NCI-H460 (cell line): Measurements from ENCODE around the gene CSTB. TPM values are rescaled to one million over a fixed set of nuclear protein-coding genes. Genes with fewer than 3 reads are reported as not detected.

Source experiments
- DNase-seq: peaks from one replicate; pipeline ENCODE4 v3.0.0-alpha.2; 2016; ENCODE audit warnings: low read depth; ENCODE audit errors: extremely low read depth
- total RNA-seq: library from RNA; depleted of rRNA; stranded (reverse); fragments of >200 nt; shearing (Covaris generic); gene quantifications from 2 replicates; pipeline ENCODE4 v1.2.3, GENCODE V29; 2014

Gene CSTB
- total RNA-seq, 1 experiment from 2014 or later, result 30.5 TPM

DNA sequence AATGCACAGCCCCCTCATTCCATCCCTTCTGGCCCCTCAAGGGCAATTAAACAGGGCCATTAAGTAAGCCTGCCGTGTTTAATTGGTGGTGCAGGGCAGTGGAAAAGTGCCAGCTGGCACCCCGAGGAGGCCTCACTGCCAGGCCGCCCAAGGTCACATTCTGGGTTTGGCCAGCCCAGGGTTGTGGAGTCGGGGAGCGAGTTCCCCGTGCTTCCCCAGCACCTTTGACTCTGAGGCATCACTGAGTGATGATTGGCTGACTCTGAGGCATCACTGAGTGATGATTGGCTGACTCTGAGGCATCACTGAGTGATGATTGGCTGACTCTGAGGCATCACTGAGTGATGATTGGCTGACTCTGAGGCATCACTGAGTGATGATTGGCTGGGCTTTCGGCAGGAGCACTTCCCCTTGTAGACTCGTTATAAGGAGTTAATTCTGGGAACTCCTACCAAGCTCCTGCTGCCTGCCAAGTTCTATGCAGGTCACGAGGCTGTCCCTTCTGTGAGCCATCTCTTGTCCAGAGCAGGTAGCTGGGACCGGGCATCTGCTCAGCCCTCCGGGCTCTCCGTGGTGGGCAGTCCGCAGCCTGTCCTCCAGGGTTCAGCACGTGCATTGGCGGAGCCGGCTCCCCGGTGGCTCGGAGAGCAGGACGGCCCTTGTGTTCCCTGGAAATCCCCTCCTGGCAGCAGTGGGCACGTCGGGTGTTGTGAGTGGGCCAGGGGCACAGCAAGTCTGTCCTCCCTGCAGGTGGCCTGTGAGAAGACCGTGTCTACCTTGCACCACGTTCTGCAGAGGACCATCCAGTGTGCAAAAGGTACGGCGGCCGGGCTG lies 20.9 kb downstream of the CSTB start:
- no peak for DNase-seq

DNA sequence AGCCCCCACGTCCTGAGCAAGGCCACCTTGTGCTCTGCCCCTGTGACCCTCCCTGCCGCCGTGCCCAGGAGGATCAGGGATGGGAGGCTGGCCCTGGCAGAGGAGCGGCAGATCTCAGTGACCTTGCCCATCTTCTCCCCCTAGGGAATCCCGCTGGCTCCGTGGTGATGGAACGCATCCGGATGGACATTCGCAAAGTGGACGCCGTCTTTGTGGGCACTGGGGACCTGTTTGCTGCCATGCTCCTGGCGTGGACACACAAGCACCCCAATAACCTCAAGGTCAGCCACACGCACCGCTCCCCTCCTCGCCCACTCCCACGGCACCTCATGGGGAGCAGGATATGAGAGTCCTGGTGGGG lies 22.7 kb downstream of the CSTB start:
- DNase-seq, result no peak

DNA sequence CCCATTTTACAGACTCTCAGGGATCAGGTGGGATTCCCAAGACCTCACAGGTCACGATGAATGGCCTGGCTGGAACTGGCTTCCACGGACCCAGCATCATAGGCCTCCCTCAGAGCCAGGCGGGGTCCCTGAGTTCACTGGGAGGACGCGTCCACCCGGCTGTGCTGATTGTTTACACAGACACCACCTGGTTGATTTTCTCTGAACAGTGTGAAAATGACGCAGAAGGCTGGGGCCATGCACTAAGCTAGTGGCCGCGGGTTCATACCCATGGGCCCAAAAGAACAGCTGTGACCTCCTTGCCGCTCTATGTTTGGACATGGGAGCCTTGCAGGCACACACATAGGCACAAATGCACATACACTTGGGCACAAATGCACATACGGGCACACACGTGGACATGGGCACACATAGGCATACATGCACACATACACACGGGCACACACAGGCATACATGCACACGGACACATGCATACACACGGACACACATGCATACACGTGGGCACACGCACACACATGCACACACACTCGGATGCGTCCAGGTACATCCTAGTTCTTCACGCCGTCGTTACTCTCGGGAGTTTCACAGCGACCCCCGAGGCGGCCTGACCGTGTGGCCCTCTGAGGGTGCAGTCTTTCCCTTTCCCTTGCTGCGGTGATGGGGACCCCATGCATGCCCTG lies 23.2 kb downstream of the CSTB start:
- no peak for DNase-seq

DNA sequence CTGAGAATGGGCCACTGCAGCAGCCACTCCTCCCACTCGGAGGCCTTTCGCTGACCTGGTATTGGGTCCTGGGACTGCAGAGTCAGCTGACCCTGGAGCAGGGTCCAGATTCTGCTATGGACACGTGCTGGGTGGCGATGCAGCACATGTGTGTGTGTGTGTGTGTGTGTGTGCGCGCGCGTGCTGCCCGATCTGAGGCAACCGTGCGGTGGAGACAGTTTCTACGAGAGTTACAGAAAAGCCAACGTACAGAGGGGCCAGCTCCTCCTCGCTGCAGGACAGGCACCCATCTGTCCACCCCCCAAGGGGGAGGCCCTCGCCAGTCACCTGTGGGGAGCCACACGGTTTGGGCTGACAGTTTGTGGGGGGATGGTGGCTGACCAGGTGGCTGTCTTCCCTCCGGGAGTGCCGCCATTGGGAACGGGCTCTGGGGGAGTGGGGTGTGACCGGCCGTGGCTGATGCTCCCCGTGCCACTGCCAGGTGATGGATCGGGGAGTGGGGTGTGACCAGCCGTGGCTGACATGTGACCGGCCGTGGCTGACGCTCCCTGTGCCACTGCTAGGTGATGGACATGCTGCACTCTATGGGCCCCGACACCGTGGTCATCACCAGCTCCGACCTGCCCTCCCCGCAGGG lies 24.0 kb downstream of the CSTB start:
- no peak for DNase-seq

DNA sequence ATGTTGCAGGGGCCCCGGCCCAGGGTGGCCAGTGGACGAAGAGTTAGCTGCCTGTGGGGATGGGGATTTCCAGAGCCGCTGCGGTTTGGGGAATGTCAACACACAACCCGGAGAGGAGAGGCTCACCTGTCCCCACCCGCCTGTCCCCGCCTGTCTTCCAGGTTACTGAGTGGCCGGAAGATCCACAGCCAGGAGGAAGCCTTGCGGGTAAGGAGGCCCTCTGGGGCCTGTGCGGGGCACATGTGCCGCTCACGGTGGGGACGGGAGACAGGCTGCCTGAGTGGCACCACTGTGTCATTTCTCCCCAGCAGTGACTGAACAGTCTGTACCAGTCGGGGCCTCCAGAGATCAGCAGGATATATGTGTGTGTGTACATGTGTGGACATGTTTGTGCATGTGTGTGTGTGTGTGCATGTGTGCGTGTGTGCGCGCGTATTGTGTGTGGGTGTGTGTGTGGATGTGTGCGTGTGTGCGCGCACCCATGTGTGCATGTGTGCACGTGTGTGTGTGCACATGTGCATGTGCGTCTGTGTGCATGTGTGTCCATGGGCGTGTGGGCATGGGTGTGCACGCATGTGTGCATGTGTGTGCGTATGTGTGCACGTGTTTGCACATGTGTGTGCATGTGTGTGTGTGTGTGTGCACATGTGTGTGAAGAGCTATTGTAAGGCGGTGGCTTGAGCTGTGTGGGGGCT lies 25.6 kb downstream of the CSTB start:
- DNase-seq, result no peak

DNA sequence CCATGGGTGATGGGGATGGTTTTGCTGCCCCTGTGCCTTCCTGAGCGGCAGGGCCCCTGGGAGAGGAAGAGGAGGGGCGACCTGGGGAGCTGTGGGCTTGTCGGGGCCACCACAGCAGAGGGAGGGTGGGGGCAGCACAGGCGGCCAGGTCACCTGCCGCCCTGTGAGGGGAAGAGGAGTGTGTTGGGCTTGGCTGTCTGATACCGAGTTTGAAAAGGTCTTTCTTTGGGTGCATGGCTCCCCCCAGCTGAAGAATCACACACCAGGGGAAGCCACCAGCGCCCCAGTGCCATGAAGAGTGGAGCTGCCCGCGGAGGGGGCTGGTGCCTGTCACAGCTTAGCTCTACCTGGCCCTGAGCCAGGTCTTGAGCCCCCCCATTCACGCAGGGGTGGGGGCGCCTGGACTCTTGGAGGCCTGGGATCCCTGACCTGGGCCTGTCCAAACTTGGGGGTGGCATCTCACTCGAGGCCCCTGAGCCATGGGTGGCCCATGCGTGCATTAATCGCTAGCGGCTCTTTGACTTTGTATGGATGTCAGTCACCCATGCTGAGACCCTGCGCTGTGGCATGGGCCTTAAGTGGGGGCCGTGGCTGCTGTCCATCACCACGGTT lies 26.4 kb downstream of the CSTB start:
- DNase-seq, result no peak

DNA sequence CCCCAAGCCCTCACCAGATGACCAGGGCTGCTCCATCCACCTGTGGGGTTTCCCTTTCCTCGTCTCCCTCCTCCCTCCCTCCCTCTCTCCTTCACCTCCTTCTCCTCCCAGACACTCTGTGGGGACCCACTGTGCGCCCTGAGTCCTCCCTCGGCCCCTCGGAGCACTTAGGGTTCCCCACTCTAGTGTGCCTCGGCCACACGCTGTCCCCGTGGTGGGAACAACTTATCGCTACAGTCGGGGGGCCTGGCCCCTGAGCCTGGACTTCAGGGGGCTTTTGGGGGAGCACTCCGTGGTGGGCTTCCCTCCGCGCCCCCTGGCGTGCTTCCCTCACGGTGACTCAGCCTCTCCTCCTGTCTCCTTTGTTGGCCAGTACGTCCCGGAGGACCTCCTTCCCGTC lies 27.5 kb downstream of the CSTB start:
- DNase-seq, result no peak

DNA sequence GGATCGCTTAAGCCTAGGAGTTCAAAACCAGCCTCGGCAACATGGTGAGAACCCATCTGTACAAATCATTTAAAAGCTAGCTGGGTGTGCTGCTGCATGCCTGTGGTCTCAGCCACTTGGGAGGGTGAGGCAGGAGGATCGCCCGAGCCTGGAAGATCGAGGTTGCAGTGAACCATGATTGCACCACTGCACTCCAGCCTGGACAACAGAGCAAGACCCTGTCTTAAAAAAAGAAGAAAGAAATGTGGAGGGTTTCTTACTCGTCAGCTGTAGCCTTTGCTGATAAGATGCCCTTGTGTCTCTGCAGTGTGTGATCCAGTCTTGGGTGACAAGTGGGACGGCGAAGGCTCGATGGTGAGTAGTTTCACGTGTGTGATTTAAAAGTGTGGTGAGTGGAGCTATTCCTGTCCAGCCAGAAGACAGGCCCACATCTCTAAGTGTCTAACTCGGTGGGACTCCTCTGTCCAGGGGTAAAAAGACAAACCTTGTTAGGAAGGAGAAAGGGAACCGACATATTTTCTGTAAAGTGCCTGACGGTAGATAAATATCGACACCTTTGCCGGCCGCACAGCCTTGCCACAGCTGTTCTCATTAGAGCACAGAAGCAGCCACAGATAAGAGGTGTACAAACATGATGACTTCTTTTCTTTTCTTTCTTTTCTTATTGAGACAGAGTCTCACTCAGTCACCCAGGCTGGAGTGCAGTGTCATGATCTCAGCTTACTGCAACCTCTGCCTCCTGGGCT lies 30.2 kb downstream of the CSTB start:
- DNase-seq, result no peak

DNA sequence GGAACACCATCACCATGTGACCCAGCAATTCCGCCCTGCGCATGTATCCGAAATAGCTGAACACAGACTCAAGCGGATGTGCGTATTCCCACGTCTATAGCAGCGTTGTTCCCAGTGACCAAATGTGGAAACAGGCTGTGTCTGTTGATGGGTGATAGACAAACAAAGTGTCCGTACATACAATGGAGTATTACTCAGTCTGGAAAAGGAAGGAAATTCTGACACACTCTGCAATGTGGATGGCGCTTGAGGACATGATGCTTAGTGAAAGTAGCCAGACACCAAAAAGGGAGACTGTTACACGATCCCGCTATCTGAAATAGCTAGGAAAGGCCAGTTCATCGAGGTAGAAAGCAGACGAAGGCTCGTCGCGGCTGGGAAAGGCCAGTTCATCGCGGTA lies 31.4 kb downstream of the CSTB start:
- DNase-seq, result no peak

DNA sequence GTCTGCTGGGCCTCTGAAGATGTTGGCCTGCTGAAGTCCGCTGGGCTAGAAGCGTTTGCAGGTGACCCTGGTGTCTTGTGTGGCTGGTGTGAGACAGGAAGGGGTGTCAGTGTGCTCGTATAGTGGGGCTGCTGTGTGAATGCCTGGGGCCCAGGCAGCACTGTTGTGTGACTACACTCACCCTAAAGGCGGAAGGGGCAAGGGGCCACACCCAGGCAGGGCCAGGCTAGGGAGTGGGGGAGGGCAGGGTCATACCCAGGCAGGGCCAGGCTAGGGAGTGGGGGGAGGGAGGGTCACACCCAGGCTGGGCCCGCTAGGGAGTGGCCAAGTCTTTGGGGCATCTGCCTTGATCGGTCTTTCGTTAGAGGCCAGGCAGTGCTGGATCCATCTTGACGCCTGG lies 32.2 kb downstream of the CSTB start:
- DNase-seq, result no peak

DNA sequence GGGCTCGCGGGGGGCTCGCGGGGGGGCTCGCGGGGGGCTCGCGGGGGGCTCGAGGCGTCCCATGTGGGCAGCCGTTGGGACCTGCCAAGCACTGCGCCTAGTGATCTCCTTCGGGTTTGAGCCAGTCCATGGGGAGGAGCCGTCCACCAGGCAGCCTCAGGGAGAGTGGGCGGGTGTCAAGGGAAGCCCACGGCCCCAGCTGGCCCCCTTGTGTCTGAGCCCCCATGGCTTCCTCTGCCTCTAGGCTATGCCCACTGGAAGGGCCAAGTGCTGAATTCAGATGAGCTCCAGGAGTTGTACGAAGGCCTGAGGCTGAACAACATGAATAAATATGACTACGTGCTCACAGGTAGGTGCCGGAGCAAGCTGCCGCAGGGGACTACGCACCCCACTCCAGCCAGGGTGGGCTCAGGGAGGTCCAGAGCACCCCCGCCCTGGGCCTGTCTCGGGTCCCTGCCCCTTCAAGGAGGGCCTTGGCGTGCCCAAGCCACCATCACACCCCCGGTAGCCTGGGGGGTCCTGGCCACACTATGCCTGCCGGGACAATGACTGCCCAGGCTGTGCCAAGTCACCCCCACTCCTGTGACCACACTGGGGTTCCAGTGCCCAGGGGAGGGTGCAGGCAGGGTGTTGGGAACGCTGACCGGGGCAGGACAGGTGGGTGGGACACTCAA lies 34.5 kb downstream of the CSTB start:
- no peak for DNase-seq

DNA sequence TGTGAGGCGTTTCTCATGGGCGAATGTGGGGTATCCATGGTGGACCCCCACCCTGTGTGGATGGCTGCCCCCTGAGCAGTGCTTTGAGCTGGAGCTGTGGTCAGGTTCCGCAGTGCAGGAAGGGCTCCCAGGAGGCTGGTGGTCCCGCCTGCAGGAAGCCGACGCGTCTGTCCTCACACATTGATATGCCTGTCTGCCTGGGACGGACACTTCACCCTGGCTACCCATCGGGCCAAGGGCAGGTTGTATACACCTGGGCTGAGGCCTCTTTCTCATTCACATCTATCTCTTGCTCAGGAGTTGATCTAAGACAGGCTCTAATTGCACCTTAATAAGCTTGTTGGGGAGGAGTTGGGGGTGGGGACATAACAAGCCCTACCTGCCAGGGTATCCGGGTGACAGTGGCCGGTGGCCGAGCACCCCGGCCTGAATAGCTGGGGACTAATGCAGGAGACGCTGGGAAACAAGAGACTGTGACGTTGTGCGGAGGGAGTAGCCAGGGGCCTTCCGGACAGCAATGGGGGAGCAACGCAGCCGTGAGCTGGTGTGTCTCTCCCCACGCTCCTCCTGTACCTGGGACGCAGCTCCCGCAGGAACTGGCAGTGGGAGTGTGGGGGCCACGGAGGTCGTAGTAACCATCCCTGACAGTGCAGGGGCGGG lies 35.5 kb downstream of the CSTB start:
- no peak for DNase-seq

DNA sequence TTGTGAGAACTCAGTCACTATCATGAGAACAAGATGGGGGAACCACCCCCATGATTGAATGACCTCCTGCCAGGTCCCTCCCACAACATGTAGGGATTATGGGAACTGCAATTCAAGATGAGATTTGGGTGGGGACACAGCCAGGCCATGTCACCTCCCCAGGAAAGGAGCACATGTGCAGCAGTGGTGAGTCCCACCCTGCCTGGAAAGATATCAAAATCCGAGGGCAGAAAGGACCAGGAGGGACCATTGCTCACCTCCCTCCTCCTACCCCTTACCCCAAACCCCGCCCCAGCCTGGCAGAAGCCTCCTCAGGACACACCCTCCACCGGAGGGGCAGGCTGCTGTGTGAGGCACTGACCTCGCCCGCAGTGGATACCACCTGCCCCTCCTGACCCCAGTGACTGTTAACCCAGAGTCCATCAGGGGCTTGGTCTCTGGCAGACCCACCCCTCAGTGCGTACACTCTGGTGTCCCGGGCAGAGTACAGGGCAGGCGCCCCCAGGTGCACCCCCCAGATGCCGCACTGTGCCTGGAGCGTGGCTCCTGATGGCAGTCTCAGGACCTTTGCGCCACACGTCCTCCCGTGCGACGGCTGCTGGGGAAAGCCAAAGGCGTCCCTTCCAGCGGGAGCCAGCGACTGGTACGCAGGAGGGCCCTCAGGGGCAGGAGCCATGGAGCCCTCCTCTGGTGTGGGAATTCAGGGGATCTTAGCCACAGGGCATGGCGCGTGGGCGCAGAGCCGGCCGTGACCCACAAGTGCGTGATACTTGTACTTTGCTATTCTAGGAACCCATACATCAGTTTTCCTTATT lies 36.3 kb downstream of the CSTB start:
- DNase-seq, result no peak

DNA sequence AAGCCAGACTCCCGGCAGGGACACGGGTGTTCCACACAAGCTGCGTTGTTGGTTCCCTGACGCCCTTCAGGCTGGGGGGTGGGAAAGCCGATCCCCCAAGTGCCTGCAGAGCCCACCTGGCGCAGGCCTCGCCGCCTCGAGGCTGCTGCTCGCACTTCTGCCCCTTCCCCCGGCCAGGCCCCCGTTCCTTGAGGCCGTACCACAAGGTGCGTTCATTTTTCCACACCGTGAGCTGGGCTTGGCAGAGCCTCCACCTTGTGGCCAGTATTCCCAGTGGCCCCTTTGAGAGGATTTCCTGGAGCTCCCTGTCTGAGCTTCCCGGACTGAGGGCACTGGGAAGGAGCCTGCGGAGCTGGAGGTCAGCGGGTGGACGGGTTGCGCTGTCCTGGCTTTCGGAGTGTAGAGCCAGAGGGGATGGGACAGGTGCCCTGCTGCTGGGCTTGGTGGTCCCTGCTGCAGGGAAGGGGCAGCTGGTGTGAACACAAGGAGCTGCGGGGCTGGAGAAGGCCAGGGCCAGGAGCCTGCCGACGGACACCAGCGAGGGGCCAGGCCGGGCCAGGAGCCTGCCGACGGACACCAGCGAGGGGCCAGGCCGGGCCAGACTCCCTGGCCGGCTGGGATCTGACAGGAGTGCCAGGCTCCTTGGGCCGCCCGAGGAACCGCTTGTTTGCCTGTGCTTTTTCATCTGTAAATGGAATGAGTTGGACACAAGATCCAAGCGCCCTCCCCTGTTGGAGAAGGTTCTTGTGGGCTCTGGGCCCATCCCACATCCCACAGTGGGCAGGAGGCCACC lies 38.8 kb downstream of the CSTB start:
- no peak for DNase-seq

DNA sequence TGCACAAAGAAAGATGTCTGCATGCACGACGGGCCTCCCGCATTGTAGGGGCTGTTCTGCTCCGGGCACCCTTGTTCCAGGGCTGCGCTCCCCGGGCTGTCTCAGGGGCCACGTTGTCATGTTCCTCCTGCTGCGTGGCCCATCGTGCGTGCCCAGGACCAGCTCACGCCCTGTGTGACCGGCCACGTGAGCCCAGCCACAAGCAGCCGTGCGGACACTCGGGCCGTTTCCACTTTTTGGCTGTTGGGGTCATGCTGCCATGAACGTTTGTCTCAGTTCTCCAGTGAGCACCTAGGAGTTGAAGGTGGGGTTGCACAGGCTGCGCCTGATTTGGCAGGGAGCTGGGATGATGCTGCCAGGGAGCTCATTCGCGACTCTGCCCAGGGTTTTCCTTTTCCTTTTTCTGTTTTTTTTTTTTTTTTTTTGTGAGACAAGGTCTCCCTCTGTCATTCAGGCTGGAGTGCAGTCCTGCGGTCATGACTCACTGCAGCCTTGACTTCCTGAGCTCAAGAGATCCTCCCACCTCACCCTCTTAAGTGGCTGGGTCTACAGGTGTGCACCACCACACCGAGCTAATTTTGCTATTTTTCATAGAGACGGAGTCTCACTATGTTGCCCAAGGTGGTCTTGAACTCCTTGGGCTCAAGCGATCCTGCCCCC lies 39.8 kb downstream of the CSTB start:
- no peak for DNase-seq

DNA sequence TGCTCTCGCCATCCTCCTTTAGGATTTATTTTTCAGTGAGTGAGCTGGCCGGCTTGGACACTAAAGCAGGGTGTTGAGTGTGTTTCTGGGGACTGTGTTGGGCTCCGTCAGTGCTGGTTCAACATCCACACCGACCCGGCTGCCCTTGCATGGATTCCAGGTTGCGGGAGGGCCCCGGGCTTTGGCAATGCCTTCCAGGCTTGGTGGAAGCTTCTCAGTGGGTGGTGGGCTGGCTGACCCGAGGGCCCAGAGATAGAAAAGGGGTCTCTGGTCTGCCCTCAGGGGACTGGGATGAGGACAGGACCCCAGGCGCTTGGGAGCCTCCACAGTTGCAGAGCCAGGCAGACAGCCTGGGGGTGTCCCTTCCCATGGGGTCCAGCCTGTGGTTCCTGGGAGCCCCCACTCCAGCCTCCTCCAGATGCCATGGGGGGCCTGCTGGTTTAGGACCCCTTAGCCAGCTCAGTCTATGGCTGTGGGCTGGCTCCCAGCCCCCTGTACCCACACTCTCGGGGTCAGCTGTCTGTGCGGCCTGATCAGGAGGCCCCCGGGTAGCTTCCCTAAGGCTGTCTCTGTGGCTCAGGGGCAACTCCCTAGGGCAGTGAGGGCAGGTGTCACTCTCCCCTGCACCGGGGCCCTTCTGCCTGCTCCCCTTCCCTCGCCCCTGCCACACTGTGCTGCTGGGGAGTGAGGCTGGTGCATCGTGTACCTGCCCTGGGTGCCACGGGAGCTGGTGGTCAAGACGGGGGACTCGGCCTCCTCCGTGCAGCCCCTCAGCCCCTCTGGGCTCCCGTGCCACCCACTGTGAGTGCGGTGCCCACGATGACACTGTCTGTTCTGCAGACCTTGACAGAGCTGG lies 40.6 kb downstream of the CSTB start:
- DNase-seq, result no peak
